RWPE1 (cell line): ENCODE measurements around the gene KREMEN2.

Experiments used
- CTCF ChIA-PET: fragments of 350-600 bp; sonication (Branson Sonifier 250); formaldehyde crosslinking; extraction: SDS; loops from one replicate; lab custom pipeline; 2021; lab: Yijun Ruan, JAX
- POLR2A ChIA-PET: fragments of 400-600 bp; formaldehyde crosslinking; extraction: SDS; loops from one replicate; lab custom pipeline; 2020; ENCODE audit warnings: antibody characterized with exemption; ENCODE audit not compliant: low non-redundant PET; lab: Yijun Ruan, JAX
- DNase-seq: peaks from one replicate; pipeline ENCODE4 v3.0.0; 2012; ENCODE audit warnings: low spot score
- H3K27ac ChIP-seq: fragments of 450-650 bp; 2 replicates; pipeline ENCODE4 v1.5.1; 2017
- CTCF ChIP-seq: fragments of 450-650 bp; conservative IDR thresholded peaks from 2 replicates; pipeline ENCODE4 v1.5.1; 2017; ENCODE audit warnings: low read depth, mild to moderate bottlenecking

The KREMEN2 gene

GRCh38 chr16:2968368-2968737 lies 4.3 kb downstream of the KREMEN2 start:
- TF ChIP-seq CTCF = no peak
- POLR2A ChIA-PET = no interaction called here
- CTCF ChIA-PET = interaction anchor here (0.6 kb wide), 1 partner anchor 69 kb away, joined by 3 read pairs; no protein-coding TSS in a partner anchor
- DNase-seq = no peak
- peak overlapping the region; percentile 84 for H3K27ac ChIP-seq

- POLR2A ChIA-PET = interaction anchor here (1.0 kb wide), 1 partner anchor 12 kb away, joined by 3 read pairs; the partner anchor contains the start of gene PKMYT1
- peak; percentile 84 for DNase-seq
- no peak for TF ChIP-seq CTCF
- H3K27ac ChIP-seq = peak within 1 kb of the TSS; percentile 84
- CTCF ChIA-PET = interaction anchor here (0.6 to 1.5 kb wide), 5 partner anchors 9 to 828 kb away, joined by 3 to 8 read pairs (median 3); no protein-coding TSS in a partner anchor
Observed at GRCh38 chr16:2968738-2969544, 4.9 kb downstream of the KREMEN2 start, which contains the start of gene PAQR4. Gene PAQR4, plus strand, starts transcription at chr16:2969348. Its CDS starts 327 bp downstream, at chr16:2969675.

- ChIA-PET CTCF (interaction anchor here (0.6 to 1.6 kb wide), 9 partner anchors 8 to 829 kb away, joined by 3 to 8 read pairs (median 3); partner anchors contain the start of gene TNFRSF12A), POLR2A (interaction anchor here (0.6 to 1.1 kb wide), 3 partner anchors 11 to 55 kb away, joined by 3 read pairs; partner anchors contain the start of gene PKMYT1)
- peak overlapping the region; percentile 84 for H3K27ac ChIP-seq
- peak; percentile 64 for TF ChIP-seq CTCF
- DNase-seq = peak; percentile 61
Observed at GRCh38 chr16:2969545-2970521, 5.8 kb downstream of the KREMEN2 start.

- H3K27ac ChIP-seq = peak overlapping the region; percentile 84
- CTCF ChIA-PET = interaction anchor here (0.6 to 1.6 kb wide), 6 partner anchors 9 to 598 kb away, joined by 3 to 8 read pairs (median 4); partner anchors contain the start of gene TNFRSF12A
Observed at GRCh38 chr16:2970563-2970962, 6.5 kb downstream of the KREMEN2 start.

More at GRCh38 chr16:2970563-2970962, 6.5 kb downstream of the KREMEN2 start:
- DNase-seq = no peak
- POLR2A ChIA-PET = interaction anchor here (1.1 kb wide), 1 partner anchor 10 kb away, joined by 3 read pairs; the partner anchor contains the start of gene PKMYT1
- TF ChIP-seq CTCF = no peak
